Spleen (tissue), 7 donors: ENCODE measurements around the gene VAC14.

Experiments
- POLR2A ChIP-seq, 3 donors: fragments of 450-650 bp; IDR thresholded peaks; one replicate each; pipeline ENCODE4 v1.5.1; 2017; ENCODE audit warnings: antibody characterized with exemption in 3 of 3, mild to moderate bottlenecking in 1 of 3
- TF ChIP-seq, protein P1 (sequence below), 11 experiments: fragments of 200-600 bp in 7 of 11; fragments of 450-650 bp in 4 of 11; sonication (generic) in 4 of 11; IDR thresholded peaks in 8 of 11; conservative IDR thresholded peaks in 3 of 11; 1 replicate in 7 of 11; 2 replicates in 4 of 11; pipeline versions ENCODE4 v1.4.0 to v1.8.0; 2016 to 2021; ENCODE audit warnings: antibody characterized with exemption in 11 of 11, inconsistent platforms in 4 of 11, mild to moderate bottlenecking in 1 of 11
- donor health status: DM: no; HTN: no; CAD: no; lungs with moderate emphysema.
- donor health status: DM: no; HTN: no; CAD: no.
- donor health status: DM: no; HTN: no; CAD: no.

DNA sequence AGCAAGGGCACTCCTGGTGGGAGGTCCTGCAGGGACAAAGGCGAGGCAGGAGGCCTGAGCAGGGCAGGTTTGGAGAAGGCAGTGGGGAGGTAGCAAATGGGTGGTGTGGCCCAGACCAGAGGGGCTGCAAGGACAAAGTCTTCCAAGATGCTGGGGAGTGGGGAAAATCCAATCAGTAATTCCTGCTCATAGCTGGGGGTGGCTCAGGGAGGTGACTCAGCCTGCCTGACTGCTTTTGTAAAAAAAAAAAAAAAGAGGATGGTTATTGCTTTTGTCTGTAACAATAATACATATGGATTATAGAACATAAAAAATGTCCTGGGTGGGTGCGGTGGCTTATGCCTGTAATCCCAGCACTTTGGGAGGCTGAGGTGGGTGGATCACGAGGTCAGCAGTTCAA is 149.4 kb downstream of the VAC14 start:
- TF ChIP-seq, protein P1, sequence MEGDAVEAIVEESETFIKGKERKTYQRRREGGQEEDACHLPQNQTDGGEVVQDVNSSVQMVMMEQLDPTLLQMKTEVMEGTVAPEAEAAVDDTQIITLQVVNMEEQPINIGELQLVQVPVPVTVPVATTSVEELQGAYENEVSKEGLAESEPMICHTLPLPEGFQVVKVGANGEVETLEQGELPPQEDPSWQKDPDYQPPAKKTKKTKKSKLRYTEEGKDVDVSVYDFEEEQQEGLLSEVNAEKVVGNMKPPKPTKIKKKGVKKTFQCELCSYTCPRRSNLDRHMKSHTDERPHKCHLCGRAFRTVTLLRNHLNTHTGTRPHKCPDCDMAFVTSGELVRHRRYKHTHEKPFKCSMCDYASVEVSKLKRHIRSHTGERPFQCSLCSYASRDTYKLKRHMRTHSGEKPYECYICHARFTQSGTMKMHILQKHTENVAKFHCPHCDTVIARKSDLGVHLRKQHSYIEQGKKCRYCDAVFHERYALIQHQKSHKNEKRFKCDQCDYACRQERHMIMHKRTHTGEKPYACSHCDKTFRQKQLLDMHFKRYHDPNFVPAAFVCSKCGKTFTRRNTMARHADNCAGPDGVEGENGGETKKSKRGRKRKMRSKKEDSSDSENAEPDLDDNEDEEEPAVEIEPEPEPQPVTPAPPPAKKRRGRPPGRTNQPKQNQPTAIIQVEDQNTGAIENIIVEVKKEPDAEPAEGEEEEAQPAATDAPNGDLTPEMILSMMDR (IDR thresholded peaks at IDR 0.05 in 8 of 11, conservative IDR thresholded peaks at IDR 0.05 in 3 of 11), result no peak
- TF ChIP-seq POLR2A (IDR thresholded peaks at IDR 0.05), result no peak
